HFFc6 (cell line): ENCODE data around the gene GZMB. TPM values are rescaled to one million over a fixed set of nuclear protein-coding genes. Genes with fewer than 3 reads are reported as not detected.
"Not testable (repeated sequence)": the region's sequence is repeated elsewhere in the genome, so short reads cannot be mapped to it uniquely, and the experiment has no call there.

Experiments used
- DNase-seq: peaks from one replicate; pipeline ENCODE4 v3.0.0-alpha.2; 2018
- H3K27ac Mint-ChIP-seq: 2 replicates; pipeline ENCODE4 v1.8.0; 2020; ENCODE audit warnings: mild to moderate bottlenecking, mixed read lengths
- H3K27me3 Mint-ChIP-seq: 2 replicates; pipeline ENCODE4 v1.8.0; 2021; ENCODE audit warnings: mild to moderate bottlenecking, moderate library complexity, mixed read lengths; ENCODE audit not compliant: insufficient read depth
- H3K36me3 Mint-ChIP-seq: 2 replicates; pipeline ENCODE4 v1.8.0; 2021; ENCODE audit warnings: low read depth, mixed read lengths
- H3K4me1 Mint-ChIP-seq: 2 replicates; pipeline ENCODE4 v1.8.0; 2020; ENCODE audit warnings: low read depth, mixed read lengths
- H3K4me3 Mint-ChIP-seq: 2 replicates; pipeline ENCODE4 v1.8.0; 2020; ENCODE audit warnings: mild to moderate bottlenecking, moderate library complexity, mixed read lengths
- H3K9me3 Mint-ChIP-seq: 2 replicates; pipeline ENCODE4 v1.8.0; 2020; ENCODE audit warnings: mild to moderate bottlenecking, mixed read lengths
- total RNA-seq, 6 experiments: library from RNA; stranded (reverse); fragmentation: NEBNext Ultra II Directional; extraction: Animal tissue kit (Norgen Biotek cat#: 25700); gene quantifications; 2 replicates in 1 of 6; 3 replicates in 5 of 6; pipeline ENCODE4 v1.2.3, GENCODE V29; 2021
- TF ChIP-seq, protein P1 (sequence below): fragments of 200-600 bp; sonication (generic); IDR thresholded peaks from 2 replicates; pipeline ENCODE4 v1.5.0; 2021; ENCODE audit warnings: antibody characterized with exemption, mild to moderate bottlenecking

The GZMB gene
- total RNA-seq, 6 experiments from 2014 or later: not detected

DNA sequence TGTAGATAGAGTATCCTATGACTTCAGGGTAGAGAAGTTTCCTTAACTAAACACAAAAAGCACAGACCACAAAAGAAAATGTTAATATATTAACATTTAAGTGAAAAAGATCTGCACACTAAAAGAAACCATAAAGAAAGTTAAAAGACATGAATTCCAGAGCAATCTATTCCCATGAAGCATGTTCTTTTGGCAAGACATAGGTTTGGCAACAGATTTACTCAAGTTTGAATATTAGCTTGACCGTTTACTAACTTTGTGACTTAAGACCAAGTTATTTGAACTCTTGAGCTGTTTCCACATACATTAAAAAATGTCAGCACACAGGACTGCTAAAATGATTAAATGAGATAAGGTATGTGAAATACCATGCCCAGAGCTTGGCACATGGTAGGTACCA is 35.7 kb upstream of the GZMB start:
- Mint-ChIP-seq H3K4me1 (no peaks in the 10 kb centered on the region), H3K9me3 (peaks cover 5% of the 10 kb centered on the region), H3K27ac (no peak overlapping the region), H3K4me3 (no peak overlapping the region), H3K27me3 (no peaks in the 10 kb centered on the region), H3K36me3 (no peaks in the 10 kb centered on the region)
- DNase-seq: no peak
- TF ChIP-seq, protein P1, sequence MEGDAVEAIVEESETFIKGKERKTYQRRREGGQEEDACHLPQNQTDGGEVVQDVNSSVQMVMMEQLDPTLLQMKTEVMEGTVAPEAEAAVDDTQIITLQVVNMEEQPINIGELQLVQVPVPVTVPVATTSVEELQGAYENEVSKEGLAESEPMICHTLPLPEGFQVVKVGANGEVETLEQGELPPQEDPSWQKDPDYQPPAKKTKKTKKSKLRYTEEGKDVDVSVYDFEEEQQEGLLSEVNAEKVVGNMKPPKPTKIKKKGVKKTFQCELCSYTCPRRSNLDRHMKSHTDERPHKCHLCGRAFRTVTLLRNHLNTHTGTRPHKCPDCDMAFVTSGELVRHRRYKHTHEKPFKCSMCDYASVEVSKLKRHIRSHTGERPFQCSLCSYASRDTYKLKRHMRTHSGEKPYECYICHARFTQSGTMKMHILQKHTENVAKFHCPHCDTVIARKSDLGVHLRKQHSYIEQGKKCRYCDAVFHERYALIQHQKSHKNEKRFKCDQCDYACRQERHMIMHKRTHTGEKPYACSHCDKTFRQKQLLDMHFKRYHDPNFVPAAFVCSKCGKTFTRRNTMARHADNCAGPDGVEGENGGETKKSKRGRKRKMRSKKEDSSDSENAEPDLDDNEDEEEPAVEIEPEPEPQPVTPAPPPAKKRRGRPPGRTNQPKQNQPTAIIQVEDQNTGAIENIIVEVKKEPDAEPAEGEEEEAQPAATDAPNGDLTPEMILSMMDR: no peak

GRCh38 chr14:24665440-24665991 is 31.5 kb upstream of the GZMB start:
- Mint-ChIP-seq H3K9me3 (peaks cover 5% of the 10 kb centered on the region), H3K27ac (no peak overlapping the region), H3K4me3 (no peak overlapping the region), H3K36me3 (no peaks in the 10 kb centered on the region), H3K4me1 (no peaks in the 10 kb centered on the region), H3K27me3 (no peaks in the 10 kb centered on the region)
- TF ChIP-seq, protein P1: no peak
- DNase-seq: no peak

DNA sequence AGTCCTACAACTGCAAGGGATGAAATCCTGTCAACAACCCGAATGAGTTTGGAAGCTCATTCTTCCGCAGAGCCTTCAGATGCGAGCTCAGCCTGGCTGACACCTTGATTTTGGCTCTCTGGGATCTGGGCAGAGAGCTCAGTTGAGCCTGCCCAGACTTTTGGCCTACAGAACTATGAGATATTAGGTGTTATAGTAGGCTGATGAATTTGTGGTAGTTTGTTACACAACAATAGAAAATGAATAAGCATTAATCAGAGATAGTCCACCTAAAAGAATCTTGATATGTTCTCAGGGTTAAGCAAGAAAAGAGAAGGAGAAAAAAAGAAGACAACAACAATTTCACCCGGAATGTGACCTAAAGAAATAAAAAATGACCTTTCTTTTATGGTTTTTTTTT is 30.4 kb upstream of the GZMB start:
- H3K4me1 Mint-ChIP-seq: no peaks in the 10 kb centered on the region
- TF ChIP-seq, protein P1: no peak
- H3K4me3 Mint-ChIP-seq: no peak overlapping the region
- no peaks in the 10 kb centered on the region for H3K27me3 Mint-ChIP-seq
- no peak overlapping the region for H3K27ac Mint-ChIP-seq
- H3K9me3 Mint-ChIP-seq: peaks cover 5% of the 10 kb centered on the region
- H3K36me3 Mint-ChIP-seq: no peaks in the 10 kb centered on the region
- no peak for DNase-seq

GRCh38 chr14:24662753-24663152 is 28.8 kb upstream of the GZMB start:
- DNase-seq: no peak
- Mint-ChIP-seq H3K36me3 (no peaks in the 10 kb centered on the region), H3K4me3 (no peak overlapping the region), H3K27me3 (no peaks in the 10 kb centered on the region; the same call in 1 of the 2 replicates), H3K4me1 (no peaks in the 10 kb centered on the region), H3K9me3 (peaks cover 5% of the 10 kb centered on the region), H3K27ac (no peak overlapping the region)
- TF ChIP-seq, protein P1: no peak

DNA sequence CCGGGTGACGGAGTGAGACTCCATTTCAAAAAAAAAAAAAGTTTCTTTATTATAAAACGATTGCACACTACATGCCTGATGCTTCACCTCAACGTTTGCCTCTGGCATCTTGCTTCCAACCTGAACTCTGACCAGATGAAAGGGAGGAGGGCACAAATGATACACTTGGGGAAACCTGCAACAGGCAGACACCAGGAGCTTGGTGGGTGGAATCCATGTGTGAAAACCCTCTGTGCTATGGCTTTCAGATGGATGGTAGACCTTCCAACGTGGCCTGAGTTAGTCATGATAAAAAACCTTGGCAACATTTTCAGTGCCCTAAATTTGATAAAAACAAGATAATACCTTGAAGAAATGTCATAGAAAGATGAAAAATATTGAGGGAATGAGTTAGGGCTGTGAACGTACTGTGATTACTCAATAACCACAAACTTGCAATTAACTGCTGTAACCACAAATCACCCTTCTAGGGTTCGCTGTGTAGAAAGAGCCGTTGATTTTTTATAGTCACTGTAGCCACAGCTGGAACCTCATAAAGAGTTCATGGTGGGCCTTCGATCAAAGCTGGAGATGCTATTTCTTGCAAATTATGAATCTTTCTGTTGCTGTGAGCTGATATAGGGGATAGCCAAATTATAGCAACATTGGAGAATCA is 26.1 kb upstream of the GZMB start:
- Mint-ChIP-seq H3K36me3 (no peaks in the 10 kb centered on the region), H3K4me3 (no peak overlapping the region), H3K27ac (no peak overlapping the region), H3K27me3 (no peaks in the 10 kb centered on the region; the same call in 1 of the 2 replicates), H3K9me3 (no peaks in the 10 kb centered on the region), H3K4me1 (no peaks in the 10 kb centered on the region)
- TF ChIP-seq, protein P1: no peak
- no peak for DNase-seq

- DNase-seq, H3K36me3 Mint-ChIP-seq: not testable (repeated sequence)
- H3K9me3 Mint-ChIP-seq: peaks cover 30% of the 10 kb centered on the region
These were observed 14.4 kb upstream of the GZMB start for GRCh38 chr14:24648361-24648760.

More at GRCh38 chr14:24648361-24648760, 14.4 kb upstream of the GZMB start:
- H3K27me3 Mint-ChIP-seq, H3K27ac Mint-ChIP-seq, H3K4me3 Mint-ChIP-seq, H3K4me1 Mint-ChIP-seq: not testable (repeated sequence)
